ENCODE measurements around the gene FOSB.

Gene FOSB

GRCh38 chr19:45524575-45525129 lies 56.9 kb downstream of the FOSB start:
- no peak for DNase-seq (ENCODE audit: low read depth in 3 of 3)

Measured in stimulated activated CD4-positive, alpha-beta T cell treated with anti-CD3 and anti-CD28 coated beads, TNF-alpha, amount 100 ng/mL, for 24 hours (primary cell).